Liver (tissue), 9 donors: ENCODE measurements around the gene ZDHHC22. TPM values are rescaled to one million over a fixed set of nuclear protein-coding genes. Genes with fewer than 3 reads are reported as not detected.

Experiments used
- DNase-seq: peaks from one replicate; pipeline ENCODE4 v3.0.0-alpha.2; 2017; ENCODE audit warnings: low spot score
- H3K27ac ChIP-seq, 2 donors: one replicate each; pipeline ENCODE4 v1.7.0; 2013; ENCODE audit warnings: inconsistent platforms in 2 of 2, low read length in 2 of 2, control low read depth in 1 of 2, low read depth in 1 of 2, mild to moderate bottlenecking in 1 of 2
- H3K27me3 ChIP-seq, 4 donors: one replicate each; pipeline versions ENCODE4 v1.6.1 to v1.7.0; 2013; ENCODE audit warnings: low read length in 3 of 4, inconsistent platforms in 1 of 4, mild to moderate bottlenecking in 1 of 4, moderate library complexity in 1 of 4; ENCODE audit not compliant: control insufficient read depth in 4 of 4, insufficient read depth in 4 of 4
- H3K36me3 ChIP-seq, 4 donors: one replicate each; pipeline versions ENCODE4 v1.6.1 to v1.7.0; 2013; ENCODE audit warnings: low read length in 3 of 4, mild to moderate bottlenecking in 3 of 4, low read depth in 1 of 4, moderate library complexity in 1 of 4; ENCODE audit not compliant: control insufficient read depth in 4 of 4, insufficient read depth in 3 of 4
- H3K4me1 ChIP-seq, 4 donors: one replicate each; pipeline versions ENCODE4 v1.6.1 to v1.7.0; 2013; ENCODE audit warnings: low read length in 3 of 4, mild to moderate bottlenecking in 3 of 4, moderate library complexity in 1 of 4; ENCODE audit not compliant: control insufficient read depth in 4 of 4, insufficient read depth in 4 of 4
- H3K4me3 ChIP-seq, 3 donors: one replicate each; pipeline versions ENCODE4 v1.6.1 to v1.7.0; 2013; ENCODE audit warnings: low read length in 3 of 3, control low read depth in 1 of 3, low read depth in 1 of 3, mild to moderate bottlenecking in 1 of 3
- H3K9ac ChIP-seq, 2 donors: one replicate each; pipeline ENCODE4 v1.7.0; 2013; ENCODE audit warnings: low read length in 2 of 2, mild to moderate bottlenecking in 2 of 2, moderate library complexity in 2 of 2, control low read depth in 1 of 2, low read depth in 1 of 2
- H3K9me3 ChIP-seq, 4 donors: one replicate each; pipeline versions ENCODE4 v1.6.1 to v1.7.0; 2013; ENCODE audit warnings: low read length in 3 of 4; ENCODE audit not compliant: control insufficient read depth in 4 of 4
- ATF3 ChIP-seq: IDR thresholded peaks from 2 replicates; pipeline ENCODE4 v1.6.1; 2016; ENCODE audit warnings: antibody characterized with exemption
- CTCF ChIP-seq: fragments of 150-350 bp; IDR thresholded peaks from 2 replicates; pipeline ENCODE4 v1.5.1; 2017; ENCODE audit warnings: improper control_type of control experiment, low read depth, low read length; ENCODE audit not compliant: missing input control
- FOXA2 ChIP-seq: IDR thresholded peaks from 2 replicates; pipeline ENCODE4 v1.6.1; 2016; ENCODE audit warnings: antibody characterized with exemption
- GABPA ChIP-seq, 2 donors: IDR thresholded peaks in 1 of 2; conservative IDR thresholded peaks in 1 of 2; 2 replicates each; pipeline ENCODE4 v1.6.1; 2016; ENCODE audit warnings: antibody characterized with exemption in 2 of 2, mild to moderate bottlenecking in 1 of 2, moderate library complexity in 1 of 2
- HNF4A ChIP-seq, 2 donors: conservative IDR thresholded peaks; 2 replicates each; pipeline ENCODE4 v1.6.1; 2016; ENCODE audit warnings: antibody characterized with exemption in 2 of 2, mild to moderate bottlenecking in 2 of 2
- HNF4G ChIP-seq: IDR thresholded peaks from 2 replicates; pipeline ENCODE4 v1.6.1; 2016; ENCODE audit warnings: antibody characterized with exemption
- JUND ChIP-seq, 2 donors: IDR thresholded peaks; 2 replicates each; pipeline ENCODE4 v1.6.1; 2016; ENCODE audit warnings: antibody characterized with exemption in 2 of 2
- NR2F2 ChIP-seq: IDR thresholded peaks from 2 replicates; pipeline ENCODE4 v1.6.1; 2016; ENCODE audit warnings: antibody characterized with exemption
- RAD21 ChIP-seq, 2 donors: IDR thresholded peaks; 2 replicates each; pipeline ENCODE4 v1.6.1; 2016; ENCODE audit warnings: antibody characterized with exemption in 2 of 2, mild to moderate bottlenecking in 2 of 2
- RXRA ChIP-seq, 2 donors: IDR thresholded peaks; 2 replicates each; pipeline ENCODE4 v1.6.1; 2017 to 2018; ENCODE audit warnings: antibody characterized with exemption in 2 of 2, mild to moderate bottlenecking in 1 of 2
- SP1 ChIP-seq: IDR thresholded peaks from 2 replicates; pipeline ENCODE4 v1.6.1; 2018; ENCODE audit warnings: antibody characterized with exemption, mild to moderate bottlenecking
- TAF1 ChIP-seq: conservative IDR thresholded peaks from 2 replicates; pipeline ENCODE4 v1.6.1; 2016; ENCODE audit warnings: antibody characterized with exemption, mild to moderate bottlenecking
- YY1 ChIP-seq: IDR thresholded peaks from 2 replicates; pipeline ENCODE4 v1.6.1; 2016; ENCODE audit warnings: antibody characterized with exemption, mild to moderate bottlenecking
- WGBS: extraction: QIAGEN DNeasy Blood & Tissue Kit; methylation state at CpG from one replicate; pipeline ENCODE4 v1.1.7; 2013; 5-methylcytosine and 5-hydroxymethylcytosine counted together
- polyA plus RNA-seq, 2 donors: library from polyadenylated mRNA; stranded (reverse) in 1 of 2; unstranded in 1 of 2; fragments of 200-250 nt in 1 of 2; fragments of >200 nt in 1 of 2; fragmentation: Nextera tagmentation in 1 of 2; extraction: Ambion mirVana in 1 of 2; gene quantifications; one replicate each; pipeline versions ENCODE4 v1.2.1 to v1.2.3, GENCODE V29; 2013 to 2015
- total RNA-seq, 2 donors: library from RNA; depleted of rRNA; stranded (reverse); fragments of >200 nt; gene quantifications; one replicate each; pipeline ENCODE4 v1.2.3, GENCODE V29; 2014
- TF ChIP-seq, protein P1 (sequence below): IDR thresholded peaks from 2 replicates; pipeline ENCODE4 v1.6.1; 2016; ENCODE audit warnings: antibody characterized with exemption
- TF ChIP-seq, protein P2 (sequence below): IDR thresholded peaks from 2 replicates; pipeline ENCODE4 v1.6.1; 2016; ENCODE audit warnings: antibody characterized with exemption
- TF ChIP-seq, protein P3 (sequence below): IDR thresholded peaks from 2 replicates; pipeline ENCODE4 v1.6.1; 2016; ENCODE audit warnings: antibody characterized with exemption, mild to moderate bottlenecking
- donor health status: healthy.
- donor health status: healthy.
- donor health status: healthy.
- donor health status: healthy.
- donor health status: healthy.

ZDHHC22 gene
- total and polyA plus RNA-seq, 4 donors: not detected

GRCh38 chr14:77145975-77146740 is 4.6 kb upstream of the ZDHHC22 start (continued):
- TF ChIP-seq HNF4A (conservative IDR thresholded peaks at IDR 0.05) (no peak), FOXA2 (no peak), JUND (IDR thresholded peaks at IDR 0.05) (no peak), GABPA (IDR thresholded peaks at IDR 0.05 in 1 of 2, conservative IDR thresholded peaks at IDR 0.05 in 1 of 2) (no peak), YY1 (no peak)
- TF ChIP-seq, protein P1, sequence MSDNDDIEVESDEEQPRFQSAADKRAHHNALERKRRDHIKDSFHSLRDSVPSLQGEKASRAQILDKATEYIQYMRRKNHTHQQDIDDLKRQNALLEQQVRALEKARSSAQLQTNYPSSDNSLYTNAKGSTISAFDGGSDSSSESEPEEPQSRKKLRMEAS: no peak

GRCh38 chr14:77144412-77145115 is 3.0 kb upstream of the ZDHHC22 start:
- H3K36me3 ChIP-seq: no peaks in the 10 kb centered on the region
- 61% methylated on average over 4 of the region's 4 CpGs for WGBS
- DNase-seq: no peak
- H3K4me3 ChIP-seq: no peak overlapping the region
- H3K27me3 ChIP-seq: peaks cover 5 to 11% (median 7%) of the 10 kb centered on the region in 4 donors
- TF ChIP-seq HNF4A (conservative IDR thresholded peaks at IDR 0.05) (no peak), ATF3 (no peak), SP1 (no peak), GABPA (IDR thresholded peaks at IDR 0.05 in 1 of 2, conservative IDR thresholded peaks at IDR 0.05 in 1 of 2) (no peak), CTCF (no peak), HNF4G (no peak), TAF1 (no peak), JUND (IDR thresholded peaks at IDR 0.05) (no peak), RXRA (IDR thresholded peaks at IDR 0.05) (no peak), RAD21 (IDR thresholded peaks at IDR 0.05) (no peak)
- TF ChIP-seq, protein P1: no peak
- H3K9me3 ChIP-seq: no peaks in the 10 kb centered on the region
- H3K9ac ChIP-seq: no peak overlapping the region
- H3K4me1 ChIP-seq: peaks cover 13 to 23% (median 16%) of the 10 kb centered on the region in 4 donors
- no peak overlapping the region for H3K27ac ChIP-seq

- Histone ChIP-seq H3K36me3 (no peaks in the 10 kb centered on the region), H3K9ac (no peak overlapping the region), H3K4me3 (no peak overlapping the region), H3K27ac (no peak overlapping the region), H3K27me3 (peaks cover 5 to 12% (median 9%) of the 10 kb centered on the region in 4 donors), H3K9me3 (no peaks in the 10 kb centered on the region), H3K4me1 (peaks cover 14 to 25% (median 17%) of the 10 kb centered on the region in 4 donors)
- DNase-seq: no peak
- 17% methylated on average over 4 of the region's 4 CpGs for WGBS
- TF ChIP-seq GABPA (IDR thresholded peaks at IDR 0.05 in 1 of 2, conservative IDR thresholded peaks at IDR 0.05 in 1 of 2) (no peak), HNF4G (no peak), JUND (IDR thresholded peaks at IDR 0.05) (no peak), NR2F2 (no peak), HNF4A (conservative IDR thresholded peaks at IDR 0.05) (no peak), TAF1 (no peak), RAD21 (IDR thresholded peaks at IDR 0.05) (no peak), FOXA2 (no peak), RXRA (IDR thresholded peaks at IDR 0.05) (no peak), ATF3 (no peak), YY1 (no peak)
- TF ChIP-seq, protein P1: no peak
- TF ChIP-seq, protein P2, sequence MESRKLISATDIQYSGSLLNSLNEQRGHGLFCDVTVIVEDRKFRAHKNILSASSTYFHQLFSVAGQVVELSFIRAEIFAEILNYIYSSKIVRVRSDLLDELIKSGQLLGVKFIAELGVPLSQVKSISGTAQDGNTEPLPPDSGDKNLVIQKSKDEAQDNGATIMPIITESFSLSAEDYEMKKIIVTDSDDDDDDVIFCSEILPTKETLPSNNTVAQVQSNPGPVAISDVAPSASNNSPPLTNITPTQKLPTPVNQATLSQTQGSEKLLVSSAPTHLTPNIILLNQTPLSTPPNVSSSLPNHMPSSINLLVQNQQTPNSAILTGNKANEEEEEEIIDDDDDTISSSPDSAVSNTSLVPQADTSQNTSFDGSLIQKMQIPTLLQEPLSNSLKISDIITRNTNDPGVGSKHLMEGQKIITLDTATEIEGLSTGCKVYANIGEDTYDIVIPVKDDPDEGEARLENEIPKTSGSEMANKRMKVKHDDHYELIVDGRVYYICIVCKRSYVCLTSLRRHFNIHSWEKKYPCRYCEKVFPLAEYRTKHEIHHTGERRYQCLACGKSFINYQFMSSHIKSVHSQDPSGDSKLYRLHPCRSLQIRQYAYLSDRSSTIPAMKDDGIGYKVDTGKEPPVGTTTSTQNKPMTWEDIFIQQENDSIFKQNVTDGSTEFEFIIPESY: no peak
- TF ChIP-seq, protein P3, sequence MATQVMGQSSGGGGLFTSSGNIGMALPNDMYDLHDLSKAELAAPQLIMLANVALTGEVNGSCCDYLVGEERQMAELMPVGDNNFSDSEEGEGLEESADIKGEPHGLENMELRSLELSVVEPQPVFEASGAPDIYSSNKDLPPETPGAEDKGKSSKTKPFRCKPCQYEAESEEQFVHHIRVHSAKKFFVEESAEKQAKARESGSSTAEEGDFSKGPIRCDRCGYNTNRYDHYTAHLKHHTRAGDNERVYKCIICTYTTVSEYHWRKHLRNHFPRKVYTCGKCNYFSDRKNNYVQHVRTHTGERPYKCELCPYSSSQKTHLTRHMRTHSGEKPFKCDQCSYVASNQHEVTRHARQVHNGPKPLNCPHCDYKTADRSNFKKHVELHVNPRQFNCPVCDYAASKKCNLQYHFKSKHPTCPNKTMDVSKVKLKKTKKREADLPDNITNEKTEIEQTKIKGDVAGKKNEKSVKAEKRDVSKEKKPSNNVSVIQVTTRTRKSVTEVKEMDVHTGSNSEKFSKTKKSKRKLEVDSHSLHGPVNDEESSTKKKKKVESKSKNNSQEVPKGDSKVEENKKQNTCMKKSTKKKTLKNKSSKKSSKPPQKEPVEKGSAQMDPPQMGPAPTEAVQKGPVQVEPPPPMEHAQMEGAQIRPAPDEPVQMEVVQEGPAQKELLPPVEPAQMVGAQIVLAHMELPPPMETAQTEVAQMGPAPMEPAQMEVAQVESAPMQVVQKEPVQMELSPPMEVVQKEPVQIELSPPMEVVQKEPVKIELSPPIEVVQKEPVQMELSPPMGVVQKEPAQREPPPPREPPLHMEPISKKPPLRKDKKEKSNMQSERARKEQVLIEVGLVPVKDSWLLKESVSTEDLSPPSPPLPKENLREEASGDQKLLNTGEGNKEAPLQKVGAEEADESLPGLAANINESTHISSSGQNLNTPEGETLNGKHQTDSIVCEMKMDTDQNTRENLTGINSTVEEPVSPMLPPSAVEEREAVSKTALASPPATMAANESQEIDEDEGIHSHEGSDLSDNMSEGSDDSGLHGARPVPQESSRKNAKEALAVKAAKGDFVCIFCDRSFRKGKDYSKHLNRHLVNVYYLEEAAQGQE: no peak
These were observed 1.5 kb upstream of the ZDHHC22 start for GRCh38 chr14:77143071-77143470.
